A673 (cell line): ENCODE results near the gene PLIN5. TPM values are rescaled to one million over a fixed set of nuclear protein-coding genes. Genes with fewer than 3 reads are reported as not detected.
A peak's percentile ranks its signal among the peaks of the same experiment; 100 is the strongest.
"Not testable (repeated sequence)": the region's sequence is repeated elsewhere in the genome, so short reads cannot be mapped to it uniquely, and the experiment has no call there.

Experiments
- BruUV-seq: library from RNA; stranded (reverse); fragments of 400-500 nt; replicated peaks from 2 replicates; lab custom pipeline; 2021; lab: Mats Ljungman, UMichigan
- CTCF ChIA-PET: fragments of 300-600 bp; sonication (Branson Sonifier 250); formaldehyde crosslinking; loops from one replicate; lab custom pipeline; 2022; ENCODE audit warnings: antibody characterized with exemption; lab: Charles Lee
- POLR2A ChIA-PET: fragments of 300-600 bp; sonication (Branson Sonifier 250); formaldehyde crosslinking; loops from one replicate; lab custom pipeline; 2022; ENCODE audit warnings: antibody characterized with exemption; ENCODE audit not compliant: low non-redundant PET; lab: Charles Lee
- DNase-seq: peaks from one replicate; pipeline ENCODE4 v3.0.0-alpha.2; 2015; ENCODE audit warnings: low spot score
- H3K27ac ChIP-seq: fragments of 200-600 bp; sonication (generic); 2 replicates; pipeline ENCODE4 v1.5.1; 2016; ENCODE audit warnings: mixed run types, low read depth, mild to moderate bottlenecking, mixed read lengths, antibody characterized with exemption, low read length; ENCODE audit not compliant: poor library complexity, severe bottlenecking
- H3K27me3 ChIP-seq: fragments of 200-600 bp; sonication (generic); replicated peaks from 2 replicates; pipeline ENCODE4 v1.6.1; 2017; ENCODE audit warnings: mixed run types, low read depth, mild to moderate bottlenecking, mixed read lengths, antibody characterized with exemption, low read length; ENCODE audit not compliant: insufficient read depth, poor library complexity
- H3K36me3 ChIP-seq: fragments of 200-600 bp; sonication (generic); 2 replicates; pipeline ENCODE4 v1.6.1; 2016; ENCODE audit warnings: mixed run types, mild to moderate bottlenecking, mixed read lengths, antibody characterized with exemption, low read length; ENCODE audit not compliant: insufficient read depth, poor library complexity, severe bottlenecking
- H3K4me1 ChIP-seq: fragments of 200-600 bp; sonication (generic); 2 replicates; pipeline ENCODE4 v1.6.1; 2017; ENCODE audit warnings: mixed run types, mild to moderate bottlenecking, mixed read lengths, antibody characterized with exemption, low read length; ENCODE audit not compliant: insufficient read depth, poor library complexity, severe bottlenecking
- H3K4me3 ChIP-seq: fragments of 200-600 bp; sonication (generic); 2 replicates; pipeline ENCODE4 v1.5.1; 2016; ENCODE audit warnings: low read depth, mixed run types, mild to moderate bottlenecking, mixed read lengths, low read length; ENCODE audit not compliant: poor library complexity, severe bottlenecking
- H3K9me3 ChIP-seq: fragments of 200-600 bp; sonication (generic); 2 replicates; pipeline ENCODE4 v1.6.1; 2016; ENCODE audit warnings: mixed run types, low read depth, mild to moderate bottlenecking, mixed read lengths, antibody characterized with exemption, low read length; ENCODE audit not compliant: poor library complexity, severe bottlenecking
- EZH2 ChIP-seq: fragments of 200-600 bp; sonication (generic); IDR thresholded peaks from 2 replicates; pipeline ENCODE4 v1.6.1; 2017; ENCODE audit warnings: borderline replicate concordance, low read depth, mild to moderate bottlenecking, mixed read lengths, antibody characterized with exemption, low read length; ENCODE audit not compliant: poor library complexity, severe bottlenecking
- intact Hi-C: fragments of 100-400 bp; cut with micrococcal nuclease; formaldehyde crosslinking; loops from one replicate; pipeline ENCODE4 v1.10.0; 2022; ENCODE audit not compliant: unreplicated experiment
- total RNA-seq: library from RNA; stranded (reverse); gene quantifications from 2 replicates; pipeline ENCODE4 v1.2.3, GENCODE V29; 2021
- TF ChIP-seq, protein P1 (sequence below): fragments of 300-800, 200-600 bp; sonication (generic); conservative IDR thresholded peaks from 2 replicates; pipeline ENCODE4 v1.5.1; 2017; ENCODE audit warnings: low read depth, mild to moderate bottlenecking, antibody characterized with exemption, low read length, moderate library complexity, mixed read lengths

PLIN5 gene
- total RNA-seq, 1 experiment from 2014 or later = 3.0 TPM

DNA sequence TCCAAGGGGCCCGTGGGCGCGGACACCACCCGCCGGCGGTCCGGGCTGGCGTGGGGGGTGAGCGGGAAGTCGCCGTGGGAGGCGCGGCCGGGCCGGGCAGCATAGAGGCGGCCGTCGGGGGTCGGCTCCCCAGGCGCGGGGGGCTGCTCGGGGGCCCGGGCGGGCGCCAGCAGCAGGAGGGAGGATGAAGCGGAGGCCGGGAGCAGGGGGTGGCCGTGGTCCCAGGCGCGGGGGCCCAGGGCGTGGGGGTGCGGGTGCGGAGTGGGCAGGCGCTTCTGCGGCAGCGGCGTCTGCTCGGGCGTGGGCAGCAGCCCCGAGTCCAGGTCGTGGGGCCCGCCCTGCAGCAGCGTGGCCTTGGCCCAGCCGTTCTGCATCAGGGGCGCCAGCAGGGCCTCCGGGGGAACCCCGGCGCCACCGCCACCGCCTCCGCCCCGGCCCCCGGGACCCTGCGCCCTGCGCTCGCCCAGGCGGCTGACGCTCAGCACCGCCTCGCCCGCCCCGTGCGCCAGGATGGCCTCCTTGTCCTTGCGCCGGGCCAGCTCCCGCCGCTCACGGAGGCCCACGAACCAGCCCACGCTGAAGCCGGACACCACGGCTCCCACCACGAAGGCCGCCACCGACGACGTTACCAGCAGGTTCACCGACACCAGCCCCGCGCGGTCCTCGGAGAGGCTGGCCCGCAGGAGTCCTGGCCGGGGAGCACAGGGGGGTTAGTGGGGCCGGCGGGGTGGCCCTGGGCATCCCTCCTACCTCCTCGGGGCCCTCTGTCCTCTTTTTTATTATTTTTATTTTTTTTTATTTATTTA, 9.0 kb upstream of the PLIN5 start:
- BruUV-seq = no TSS peak
- POLR2A ChIA-PET = no interaction called here

DNA sequence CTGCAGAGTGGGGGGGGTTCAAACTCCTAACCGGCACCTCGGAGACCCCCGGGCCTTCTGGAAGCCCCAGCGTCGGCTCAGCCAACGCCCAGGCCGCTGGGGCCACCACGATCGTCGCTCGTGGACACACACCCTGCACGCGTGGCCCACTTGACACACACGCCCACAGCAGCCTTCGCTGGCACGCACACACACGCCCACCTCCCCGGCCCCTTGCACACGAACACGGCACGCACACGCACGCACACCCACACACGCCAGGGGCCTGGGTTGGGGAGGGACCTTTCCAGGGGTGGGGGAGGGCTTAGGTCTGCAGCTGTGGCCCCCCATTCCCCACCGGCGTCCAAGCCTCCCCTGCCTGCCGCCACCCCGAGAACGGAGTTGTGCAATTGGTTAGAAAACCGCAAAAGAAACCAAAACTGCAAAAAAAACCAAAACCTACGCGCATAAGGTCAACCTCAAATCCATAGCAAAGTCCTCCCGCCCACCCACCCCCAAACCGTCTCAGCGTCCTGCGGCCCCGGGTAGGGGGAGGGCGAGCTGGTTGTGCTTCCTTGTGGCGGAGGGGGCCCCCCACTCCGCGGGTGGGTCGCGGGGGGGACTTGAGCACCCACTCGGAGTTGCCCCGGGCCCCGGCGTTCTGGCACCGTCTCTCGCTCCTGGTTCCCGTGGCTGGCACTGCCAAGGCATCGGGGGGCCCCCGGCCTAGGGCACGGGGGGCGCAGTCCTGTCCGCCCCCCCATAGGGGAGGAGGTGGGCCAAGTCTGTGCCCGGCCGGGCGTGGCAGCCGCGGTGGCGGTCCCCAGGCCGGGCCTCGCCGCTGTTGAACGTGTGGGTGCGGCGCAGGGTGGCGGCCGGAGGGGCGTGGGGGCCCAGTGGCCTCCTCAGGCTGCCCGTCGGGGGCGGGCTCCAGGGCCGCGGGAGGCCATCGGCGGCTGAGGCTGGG, 8.1 kb upstream of the PLIN5 start:
- POLR2A ChIA-PET = interaction anchor here (0.6 kb wide), 1 partner anchor 8 kb away, joined by 5 read pairs; the partner anchor contains the start of gene PLIN5
- H3K4me1 ChIP-seq = peaks cover 7% of the 10 kb centered on the region
- intact Hi-C loops = no loop called here
- H3K27me3 ChIP-seq = no peaks in the 10 kb centered on the region
- H3K9me3 ChIP-seq = no peaks in the 10 kb centered on the region
- H3K4me3 ChIP-seq = peak overlapping the region; percentile 24
- H3K36me3 ChIP-seq = no peaks in the 10 kb centered on the region
- no peak overlapping the region for H3K27ac ChIP-seq
- CTCF ChIA-PET = no interaction called here
- DNase-seq = no peak
- no TSS peak for BruUV-seq
- no peak for TF ChIP-seq EZH2
- TF ChIP-seq, protein P1, sequence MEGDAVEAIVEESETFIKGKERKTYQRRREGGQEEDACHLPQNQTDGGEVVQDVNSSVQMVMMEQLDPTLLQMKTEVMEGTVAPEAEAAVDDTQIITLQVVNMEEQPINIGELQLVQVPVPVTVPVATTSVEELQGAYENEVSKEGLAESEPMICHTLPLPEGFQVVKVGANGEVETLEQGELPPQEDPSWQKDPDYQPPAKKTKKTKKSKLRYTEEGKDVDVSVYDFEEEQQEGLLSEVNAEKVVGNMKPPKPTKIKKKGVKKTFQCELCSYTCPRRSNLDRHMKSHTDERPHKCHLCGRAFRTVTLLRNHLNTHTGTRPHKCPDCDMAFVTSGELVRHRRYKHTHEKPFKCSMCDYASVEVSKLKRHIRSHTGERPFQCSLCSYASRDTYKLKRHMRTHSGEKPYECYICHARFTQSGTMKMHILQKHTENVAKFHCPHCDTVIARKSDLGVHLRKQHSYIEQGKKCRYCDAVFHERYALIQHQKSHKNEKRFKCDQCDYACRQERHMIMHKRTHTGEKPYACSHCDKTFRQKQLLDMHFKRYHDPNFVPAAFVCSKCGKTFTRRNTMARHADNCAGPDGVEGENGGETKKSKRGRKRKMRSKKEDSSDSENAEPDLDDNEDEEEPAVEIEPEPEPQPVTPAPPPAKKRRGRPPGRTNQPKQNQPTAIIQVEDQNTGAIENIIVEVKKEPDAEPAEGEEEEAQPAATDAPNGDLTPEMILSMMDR = no peak

More for the DNA sequence above, 9.0 kb upstream of the PLIN5 start:
- Histone ChIP-seq H3K36me3 (no peaks in the 10 kb centered on the region), H3K27ac (no peak overlapping the region), H3K27me3 (no peaks in the 10 kb centered on the region), H3K4me1 (peaks cover 7% of the 10 kb centered on the region), H3K9me3 (no peaks in the 10 kb centered on the region), H3K4me3 (no peak overlapping the region)
- intact Hi-C loops = no loop called here
- no peak for DNase-seq
- CTCF ChIA-PET = no interaction called here
- TF ChIP-seq, protein P1 = no peak
- no peak for TF ChIP-seq EZH2

DNA sequence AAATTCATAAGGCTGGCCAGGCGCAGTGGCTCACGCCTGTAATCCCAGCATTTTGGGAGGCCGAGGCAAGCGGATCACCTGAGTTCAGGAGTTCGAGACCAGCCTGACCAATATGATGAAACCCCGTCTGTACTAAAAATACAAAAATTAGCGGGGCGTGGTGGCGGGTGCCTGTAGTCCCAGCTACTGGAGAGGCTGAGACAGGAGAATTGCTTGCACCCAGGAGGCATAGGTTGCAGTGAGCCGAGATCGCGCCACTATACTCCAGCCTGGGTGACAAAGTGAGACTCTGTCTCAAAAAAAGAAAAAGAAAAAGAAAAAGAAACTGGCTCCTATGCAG, 6.8 kb upstream of the PLIN5 start:
- POLR2A ChIA-PET, H3K9me3 ChIP-seq, H3K36me3 ChIP-seq, H3K4me1 ChIP-seq, BruUV-seq, DNase-seq, CTCF ChIA-PET, H3K27ac ChIP-seq, H3K4me3 ChIP-seq, intact Hi-C loops, H3K27me3 ChIP-seq: not testable (repeated sequence)
